ENCODE data around the gene CFC1. TPM values are rescaled to one million over a fixed set of nuclear protein-coding genes. Genes with fewer than 3 reads are reported as not detected.

The CFC1 gene
- total RNA-seq (2022; extraction: Qiagen RNA extraction), result not detected in 5 replicates

GRCh38 chr2:130599393-130599792 is at the start of gene CFC1:
CFC1 (minus strand) TSS chr2:130599575; CDS start chr2:130599287, 288 bp downstream.

GRCh38 chr2:130611140-130611539 is 11.8 kb upstream of the CFC1 start, which contains the start of gene POTEJ:
POTEJ (plus strand) TSS chr2:130611440; CDS start chr2:130611533, 93 bp downstream.

Other genes with a start within 250 kb of the CFC1 start
- gene PTPN18, start 243.5 kb downstream of the CFC1 start, total RNA-seq (2022; extraction: Qiagen RNA extraction), result 26.2 to 31.3 TPM (median 29.4 TPM) in 5 replicates
- gene POTEI, start 90.2 kb downstream of the CFC1 start, total RNA-seq (2022; extraction: Qiagen RNA extraction), result not detected in 5 replicates
- not detected in 5 replicates for gene CFC1B, start 78.4 kb downstream of the CFC1 start, total RNA-seq (2022; extraction: Qiagen RNA extraction)
- not detected in 5 replicates for gene POTEJ, start 11.9 kb upstream of the CFC1 start, total RNA-seq (2022; extraction: Qiagen RNA extraction)
- not detected in 5 replicates for gene GPR148, start 129.5 kb upstream of the CFC1 start, total RNA-seq (2022; extraction: Qiagen RNA extraction)
- not detected in 5 replicates for gene AMER3, start 156.0 kb upstream of the CFC1 start, total RNA-seq (2022; extraction: Qiagen RNA extraction)
- 7.4 to 10.6 TPM (median 9.8 TPM) in 5 replicates for gene ARHGEF4, start 237.3 kb upstream of the CFC1 start, total RNA-seq (2022; extraction: Qiagen RNA extraction)

All from A549 treated with Mapracorat at 1 μM for 4 hours (cell line).